ENCODE measurements around the gene KCNA10.

Gene KCNA10

DNA sequence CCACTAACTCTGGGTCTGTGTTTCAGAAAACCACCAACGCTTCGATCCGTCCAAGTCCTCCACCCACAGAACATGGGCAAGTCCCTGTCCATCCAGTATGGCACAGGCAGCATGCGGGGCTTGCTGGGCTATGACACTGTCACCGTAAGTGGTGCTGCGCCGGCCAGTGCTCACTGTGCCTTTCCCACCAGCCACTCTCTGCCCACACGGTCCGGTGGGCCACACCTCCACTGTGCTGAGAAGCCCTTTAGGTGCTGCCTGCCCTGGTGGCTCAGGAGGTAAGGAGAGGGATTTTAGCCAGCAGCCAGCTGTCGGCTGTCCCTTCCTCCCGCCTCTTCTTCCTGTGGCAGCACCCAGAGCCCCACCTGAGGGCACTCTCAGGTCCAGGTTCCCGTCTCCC lies 34.2 kb downstream of the KCNA10 start:
- no peaks in the 10 kb centered on the region for H3K36me3 ChIP-seq (ENCODE audit: insufficient read depth, low read length)
- no peak overlapping the region for H3K9ac ChIP-seq (ENCODE audit: low read depth, low read length)
- H3K4me1 ChIP-seq (ENCODE audit: control insufficient read depth, insufficient read depth, low read length) = no peaks in the 10 kb centered on the region
- H3K9me3 ChIP-seq (replicated peaks; ENCODE audit: low read length) = no peaks in the 10 kb centered on the region
- H3K4me2 ChIP-seq (ENCODE audit: low read length) = no peak overlapping the region
- H3K27me3 ChIP-seq (ENCODE audit: control insufficient read depth, insufficient read depth, low read length) = peaks cover 67% of the 10 kb centered on the region
- H3K4me3 ChIP-seq (ENCODE audit: low read length) = no peak overlapping the region

- no peak overlapping the region for H3K4me3 ChIP-seq (ENCODE audit: low read length)
- H3K36me3 ChIP-seq (ENCODE audit: insufficient read depth, low read length) = no peaks in the 10 kb centered on the region
- H3K9me3 ChIP-seq (replicated peaks; ENCODE audit: low read length) = no peaks in the 10 kb centered on the region
- H3K9ac ChIP-seq (ENCODE audit: low read depth, low read length) = no peak overlapping the region
- H3K4me1 ChIP-seq (ENCODE audit: control insufficient read depth, insufficient read depth, low read length) = no peaks in the 10 kb centered on the region
- H3K27me3 ChIP-seq (ENCODE audit: control insufficient read depth, insufficient read depth, low read length) = peaks cover 71% of the 10 kb centered on the region
- no peak overlapping the region for H3K4me2 ChIP-seq (ENCODE audit: low read length)
Observed at GRCh38 chr1:110483308-110483685, 35.7 kb downstream of the KCNA10 start.

- Histone ChIP-seq H3K4me3 (ENCODE audit: low read length) (no peak overlapping the region), H3K4me2 (ENCODE audit: low read length) (no peak overlapping the region), H3K4me1 (ENCODE audit: control insufficient read depth, insufficient read depth, low read length) (peaks cover under 1% of the 10 kb centered on the region), H3K9ac (ENCODE audit: low read depth, low read length) (no peak overlapping the region), H3K36me3 (ENCODE audit: insufficient read depth, low read length) (no peaks in the 10 kb centered on the region), H3K9me3 (replicated peaks; ENCODE audit: low read length) (no peaks in the 10 kb centered on the region), H3K27me3 (ENCODE audit: control insufficient read depth, insufficient read depth, low read length) (peaks cover 68% of the 10 kb centered on the region)
Observed at GRCh38 chr1:110482662-110483307, 36.2 kb downstream of the KCNA10 start.

DNA sequence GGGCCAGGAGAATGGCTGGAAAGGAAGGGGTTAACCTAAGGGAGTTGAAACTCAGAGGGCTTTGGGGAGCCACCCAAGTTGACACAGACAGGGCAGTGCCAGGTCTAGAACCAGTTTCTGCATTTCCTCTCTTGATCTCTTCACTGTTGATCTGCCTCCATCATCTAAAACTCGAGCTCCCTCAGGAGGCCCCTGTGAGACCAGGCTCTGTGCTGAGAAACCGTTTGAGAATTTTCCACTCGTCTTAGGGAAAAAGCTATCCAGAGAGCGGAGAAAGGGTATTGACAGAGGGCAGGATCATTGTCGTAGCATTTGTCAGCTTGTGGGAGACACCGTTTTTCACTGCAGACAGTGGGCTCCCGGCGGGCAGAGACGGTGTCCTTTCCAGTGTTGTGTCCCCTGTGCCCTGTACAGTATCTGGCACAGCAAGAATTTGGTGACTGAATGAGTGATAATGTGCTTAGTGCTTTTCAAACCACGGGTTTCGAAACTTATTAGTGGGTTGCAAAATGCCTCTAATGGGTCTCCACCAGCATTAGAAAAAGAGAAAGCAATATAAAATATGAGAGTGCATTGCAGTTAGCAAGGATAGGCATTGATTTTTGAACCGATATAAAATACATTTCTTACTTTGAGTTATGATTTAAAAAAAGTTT lies 36.9 kb downstream of the KCNA10 start:
- Histone ChIP-seq H3K4me1 (ENCODE audit: control insufficient read depth, insufficient read depth, low read length) (peaks cover 7% of the 10 kb centered on the region), H3K27me3 (ENCODE audit: control insufficient read depth, insufficient read depth, low read length) (peaks cover 62% of the 10 kb centered on the region), H3K9ac (ENCODE audit: low read depth, low read length) (no peak overlapping the region), H3K9me3 (replicated peaks; ENCODE audit: low read length) (no peaks in the 10 kb centered on the region), H3K36me3 (ENCODE audit: insufficient read depth, low read length) (no peaks in the 10 kb centered on the region), H3K4me3 (ENCODE audit: low read length) (no peak overlapping the region), H3K4me2 (ENCODE audit: low read length) (no peak overlapping the region)

DNA sequence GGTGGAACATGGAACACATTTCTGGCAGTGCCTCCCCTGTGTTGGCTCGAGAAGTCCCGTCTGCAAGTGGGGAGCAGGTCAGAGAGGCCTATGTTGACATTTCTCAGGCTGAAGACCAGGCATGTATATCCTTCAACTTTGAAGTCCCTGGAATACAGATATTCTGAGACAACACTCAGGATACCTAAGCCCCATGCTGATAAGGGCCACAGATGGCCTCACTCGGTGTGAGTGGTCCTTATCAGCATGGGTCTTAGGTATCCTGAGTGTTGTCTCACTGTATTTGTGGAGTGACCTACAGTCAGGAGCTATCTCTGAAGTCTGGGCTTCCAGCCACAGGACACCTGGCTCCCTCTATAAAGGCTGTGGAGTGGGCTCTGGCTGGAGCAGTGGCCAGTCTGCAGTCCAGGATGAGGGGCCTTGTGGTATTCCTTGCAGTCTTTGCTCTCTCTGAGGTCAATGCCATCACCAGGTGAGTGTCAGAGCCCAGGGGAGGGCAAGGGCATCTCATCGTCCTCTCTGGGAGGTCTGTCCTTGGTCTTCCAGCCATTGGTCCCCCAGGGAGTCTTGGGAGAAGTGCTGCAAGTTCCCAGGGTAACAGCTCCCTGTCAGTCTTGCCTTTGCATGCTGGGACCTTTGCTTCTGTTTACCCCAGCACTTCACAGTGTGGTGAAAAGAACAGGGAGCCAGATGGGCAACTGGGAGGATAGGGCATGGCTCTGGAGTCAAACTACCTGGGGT lies 38.4 kb downstream of the KCNA10 start:
- Histone ChIP-seq H3K9me3 (replicated peaks; ENCODE audit: low read length) (no peaks in the 10 kb centered on the region), H3K4me1 (ENCODE audit: control insufficient read depth, insufficient read depth, low read length) (peaks cover 11% of the 10 kb centered on the region), H3K9ac (ENCODE audit: low read depth, low read length) (no peak overlapping the region), H3K4me2 (ENCODE audit: low read length) (no peak overlapping the region), H3K27me3 (ENCODE audit: control insufficient read depth, insufficient read depth, low read length) (peaks cover 55% of the 10 kb centered on the region), H3K36me3 (ENCODE audit: insufficient read depth, low read length) (no peaks in the 10 kb centered on the region), H3K4me3 (ENCODE audit: low read length) (no peak overlapping the region)

DNA sequence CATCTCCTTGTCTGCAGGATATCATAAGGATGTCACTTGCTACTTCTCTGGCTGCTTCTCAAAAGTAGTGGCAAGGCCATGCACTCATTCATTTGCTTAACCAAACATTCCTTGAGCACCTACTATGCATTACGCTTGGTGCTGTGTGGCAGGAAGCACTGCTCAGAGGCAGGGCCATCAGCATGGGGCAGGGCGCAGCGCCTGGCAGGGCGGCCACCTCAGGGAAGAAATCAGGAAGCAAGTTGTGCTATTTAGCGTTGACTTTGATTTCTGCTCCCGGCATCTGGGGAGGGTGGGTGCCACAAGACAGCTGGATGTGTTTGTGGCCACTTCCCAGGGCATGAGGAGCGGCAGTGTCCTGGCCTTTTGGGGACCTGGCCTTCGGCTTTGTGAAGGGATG lies 40.1 kb downstream of the KCNA10 start:
- no peak overlapping the region for H3K9ac ChIP-seq (ENCODE audit: low read depth, low read length)
- H3K27me3 ChIP-seq (ENCODE audit: control insufficient read depth, insufficient read depth, low read length) = peaks cover 44% of the 10 kb centered on the region
- H3K4me3 ChIP-seq (ENCODE audit: low read length) = no peak overlapping the region
- peaks cover 11% of the 10 kb centered on the region for H3K4me1 ChIP-seq (ENCODE audit: control insufficient read depth, insufficient read depth, low read length)
- H3K36me3 ChIP-seq (ENCODE audit: insufficient read depth, low read length) = no peaks in the 10 kb centered on the region
- no peaks in the 10 kb centered on the region for H3K9me3 ChIP-seq (replicated peaks; ENCODE audit: low read length)
- H3K4me2 ChIP-seq (ENCODE audit: low read length) = no peak overlapping the region

- no peak overlapping the region for H3K9ac ChIP-seq (ENCODE audit: low read depth, low read length)
- H3K4me2 ChIP-seq (ENCODE audit: low read length) = no peak overlapping the region
- H3K9me3 ChIP-seq (replicated peaks; ENCODE audit: low read length) = no peaks in the 10 kb centered on the region
- no peak overlapping the region for H3K4me3 ChIP-seq (ENCODE audit: low read length)
- peaks cover 43% of the 10 kb centered on the region for H3K27me3 ChIP-seq (ENCODE audit: control insufficient read depth, insufficient read depth, low read length)
- H3K4me1 ChIP-seq (ENCODE audit: control insufficient read depth, insufficient read depth, low read length) = peaks cover 11% of the 10 kb centered on the region
- H3K36me3 ChIP-seq (ENCODE audit: insufficient read depth, low read length) = no peaks in the 10 kb centered on the region
Observed at GRCh38 chr1:110477967-110478640, 40.9 kb downstream of the KCNA10 start.

- Histone ChIP-seq H3K36me3 (ENCODE audit: insufficient read depth, low read length) (no peaks in the 10 kb centered on the region), H3K4me3 (ENCODE audit: low read length) (no peak overlapping the region), H3K9ac (ENCODE audit: low read depth, low read length) (no peak overlapping the region), H3K27me3 (ENCODE audit: control insufficient read depth, insufficient read depth, low read length) (peaks cover 43% of the 10 kb centered on the region), H3K4me2 (ENCODE audit: low read length) (no peak overlapping the region), H3K9me3 (replicated peaks; ENCODE audit: low read length) (no peaks in the 10 kb centered on the region), H3K4me1 (ENCODE audit: control insufficient read depth, insufficient read depth, low read length) (peaks cover 11% of the 10 kb centered on the region)
Observed at GRCh38 chr1:110477445-110477957, 41.5 kb downstream of the KCNA10 start.

GRCh38 chr1:110477041-110477440 lies 41.9 kb downstream of the KCNA10 start:
- H3K4me1 ChIP-seq (ENCODE audit: control insufficient read depth, insufficient read depth, low read length) = peaks cover 11% of the 10 kb centered on the region
- no peak overlapping the region for H3K4me2 ChIP-seq (ENCODE audit: low read length)
- no peak overlapping the region for H3K9ac ChIP-seq (ENCODE audit: low read depth, low read length)
- H3K36me3 ChIP-seq (ENCODE audit: insufficient read depth, low read length) = no peaks in the 10 kb centered on the region
- H3K9me3 ChIP-seq (replicated peaks; ENCODE audit: low read length) = no peaks in the 10 kb centered on the region
- H3K27me3 ChIP-seq (ENCODE audit: control insufficient read depth, insufficient read depth, low read length) = peaks cover 40% of the 10 kb centered on the region
- no peak overlapping the region for H3K4me3 ChIP-seq (ENCODE audit: low read length)

DNA sequence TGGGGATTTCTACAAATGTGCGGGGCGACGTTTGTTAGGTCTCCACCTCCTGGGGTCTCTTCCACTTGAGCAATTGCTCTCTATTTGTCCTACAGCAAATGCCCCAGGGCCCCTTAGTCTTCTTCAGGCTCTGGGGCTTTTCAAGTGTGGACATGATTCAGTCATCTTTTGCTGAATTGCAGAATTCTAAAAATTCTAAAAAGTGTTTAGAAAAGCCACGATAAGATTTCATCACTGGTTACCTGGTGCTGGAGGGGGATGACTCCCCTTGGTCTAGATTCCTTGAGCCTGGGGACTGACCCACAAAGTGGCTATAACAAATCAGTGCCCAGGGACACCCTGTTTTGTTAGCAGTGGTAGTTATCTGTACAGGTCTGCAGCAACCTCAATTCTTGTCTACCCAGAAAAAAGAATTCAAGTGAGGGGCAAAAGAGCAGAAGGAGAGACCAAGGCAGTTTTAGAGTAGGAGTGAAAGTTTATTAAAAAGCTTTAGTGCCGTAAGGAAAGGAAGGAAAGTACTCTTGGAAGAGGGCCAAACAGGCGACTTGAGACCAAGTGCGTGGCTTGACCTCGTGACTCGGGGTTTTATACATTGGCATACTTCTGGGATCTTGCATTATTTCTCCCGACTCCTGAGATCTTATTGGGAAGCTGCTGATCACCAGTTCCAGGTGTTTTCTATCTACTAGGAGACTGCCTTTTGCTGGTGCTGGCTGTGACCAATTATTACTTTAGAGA lies 42.8 kb downstream of the KCNA10 start:
- Histone ChIP-seq H3K27me3 (ENCODE audit: control insufficient read depth, insufficient read depth, low read length) (peaks cover 35% of the 10 kb centered on the region), H3K4me3 (ENCODE audit: low read length) (no peak overlapping the region), H3K4me1 (ENCODE audit: control insufficient read depth, insufficient read depth, low read length) (peaks cover 11% of the 10 kb centered on the region), H3K4me2 (ENCODE audit: low read length) (no peak overlapping the region), H3K9me3 (replicated peaks; ENCODE audit: low read length) (no peaks in the 10 kb centered on the region), H3K9ac (ENCODE audit: low read depth, low read length) (no peak overlapping the region), H3K36me3 (ENCODE audit: insufficient read depth, low read length) (no peaks in the 10 kb centered on the region)

Measured in skeletal muscle satellite cell (primary cell).